DMS114 treated with DMSO at 0.1 percent for 48 hours (cell line): ENCODE data around the gene RGL3.
"Not testable (repeated sequence)": the region's sequence is repeated elsewhere in the genome, so short reads cannot be mapped to it uniquely, and the experiment has no call there.

ENCODE experiments used
- DNase-seq: peaks from one replicate; lab custom pipeline; 2025; ENCODE audit not compliant: unreplicated experiment; lab: John Stamatoyannopoulos, UW

The RGL3 gene, protein sequence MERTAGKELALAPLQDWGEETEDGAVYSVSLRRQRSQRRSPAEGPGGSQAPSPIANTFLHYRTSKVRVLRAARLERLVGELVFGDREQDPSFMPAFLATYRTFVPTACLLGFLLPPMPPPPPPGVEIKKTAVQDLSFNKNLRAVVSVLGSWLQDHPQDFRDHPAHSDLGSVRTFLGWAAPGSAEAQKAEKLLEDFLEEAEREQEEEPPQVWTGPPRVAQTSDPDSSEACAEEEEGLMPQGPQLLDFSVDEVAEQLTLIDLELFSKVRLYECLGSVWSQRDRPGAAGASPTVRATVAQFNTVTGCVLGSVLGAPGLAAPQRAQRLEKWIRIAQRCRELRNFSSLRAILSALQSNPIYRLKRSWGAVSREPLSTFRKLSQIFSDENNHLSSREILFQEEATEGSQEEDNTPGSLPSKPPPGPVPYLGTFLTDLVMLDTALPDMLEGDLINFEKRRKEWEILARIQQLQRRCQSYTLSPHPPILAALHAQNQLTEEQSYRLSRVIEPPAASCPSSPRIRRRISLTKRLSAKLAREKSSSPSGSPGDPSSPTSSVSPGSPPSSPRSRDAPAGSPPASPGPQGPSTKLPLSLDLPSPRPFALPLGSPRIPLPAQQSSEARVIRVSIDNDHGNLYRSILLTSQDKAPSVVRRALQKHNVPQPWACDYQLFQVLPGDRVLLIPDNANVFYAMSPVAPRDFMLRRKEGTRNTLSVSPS

DNA sequence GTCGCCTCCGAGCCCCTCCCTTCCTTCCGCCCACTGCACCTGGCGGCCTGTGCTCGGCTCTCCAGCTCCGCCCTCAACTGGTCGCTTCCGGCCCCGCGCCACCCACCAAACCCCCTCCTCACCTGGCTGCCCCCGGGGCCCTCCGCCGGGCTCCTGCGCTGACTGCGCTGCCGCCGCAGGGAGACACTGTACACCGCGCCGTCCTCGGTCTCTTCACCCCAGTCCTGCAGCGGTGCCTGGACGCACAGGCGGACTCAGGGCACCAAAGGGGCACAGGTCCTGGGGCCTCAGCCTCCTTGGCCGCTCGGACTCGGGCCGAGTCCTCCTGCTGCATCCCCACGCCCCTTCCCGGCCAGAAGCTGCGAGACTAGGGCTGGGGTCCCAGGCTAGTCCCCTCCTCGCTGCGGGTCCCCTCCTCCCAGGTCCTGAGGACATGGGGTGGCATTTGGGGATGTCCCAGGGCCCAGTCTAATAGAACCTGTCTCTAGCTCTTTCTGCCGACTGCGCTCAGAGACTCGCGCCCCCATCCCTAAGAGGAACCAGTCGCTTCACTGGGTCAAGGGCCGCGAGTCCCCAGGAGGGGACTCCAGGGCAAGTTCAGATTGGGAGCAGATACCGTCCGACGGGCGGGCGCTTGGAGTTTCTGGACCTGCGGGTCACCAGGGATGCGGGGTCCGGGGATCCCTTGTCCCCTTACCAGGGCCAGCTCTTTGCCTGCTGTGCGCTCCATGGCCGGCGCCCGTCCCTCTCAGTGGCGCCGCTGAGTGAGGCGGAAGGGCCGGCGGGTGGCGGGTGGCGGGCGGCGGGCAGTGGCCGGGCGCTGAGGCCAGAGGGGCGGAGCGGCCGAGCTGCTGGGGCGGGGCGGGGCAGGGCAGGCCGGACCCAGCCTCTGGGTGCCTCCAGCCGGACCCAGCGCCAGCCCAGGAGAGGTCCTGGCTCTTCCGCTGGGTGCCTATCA is at the start of gene RGL3:
RGL3 (minus strand) TSS at position 766 of the 958 bp plus-strand sequence; CDS start at position 730, 36 bp downstream.
- no peak for DNase-seq

DNA sequence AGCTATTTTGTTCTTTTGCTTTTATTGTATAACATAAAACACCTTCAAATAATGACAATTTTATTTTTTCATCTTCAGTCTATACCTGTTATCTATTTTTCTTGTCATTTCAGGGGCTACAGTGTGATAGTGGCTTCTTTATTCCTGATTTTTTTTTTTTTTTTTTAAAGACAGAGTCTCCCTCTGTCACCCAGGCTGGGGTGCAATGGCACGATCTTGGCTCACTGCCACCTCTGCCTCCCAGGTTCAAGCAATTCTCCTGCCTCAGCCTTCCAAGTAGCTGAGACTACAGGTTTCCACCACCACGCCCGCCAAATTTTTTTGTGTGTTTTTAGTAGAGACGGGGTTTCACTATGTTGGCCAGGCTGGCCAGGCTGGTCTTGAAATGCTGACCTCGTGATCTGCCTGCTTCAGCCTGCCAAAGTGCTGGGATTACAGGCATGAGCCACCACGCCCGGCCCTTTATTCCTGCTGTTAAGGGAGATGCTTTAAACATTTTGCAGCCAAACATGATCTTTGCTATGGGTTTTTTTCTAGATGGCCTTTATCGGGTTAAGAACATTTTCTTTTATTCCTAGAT is 49.2 kb upstream of the RGL3 start:
- DNase-seq, result not testable (repeated sequence)

GRCh38 chr19:11465600-11465999 is 46.5 kb upstream of the RGL3 start:
- no peak for DNase-seq

DNA sequence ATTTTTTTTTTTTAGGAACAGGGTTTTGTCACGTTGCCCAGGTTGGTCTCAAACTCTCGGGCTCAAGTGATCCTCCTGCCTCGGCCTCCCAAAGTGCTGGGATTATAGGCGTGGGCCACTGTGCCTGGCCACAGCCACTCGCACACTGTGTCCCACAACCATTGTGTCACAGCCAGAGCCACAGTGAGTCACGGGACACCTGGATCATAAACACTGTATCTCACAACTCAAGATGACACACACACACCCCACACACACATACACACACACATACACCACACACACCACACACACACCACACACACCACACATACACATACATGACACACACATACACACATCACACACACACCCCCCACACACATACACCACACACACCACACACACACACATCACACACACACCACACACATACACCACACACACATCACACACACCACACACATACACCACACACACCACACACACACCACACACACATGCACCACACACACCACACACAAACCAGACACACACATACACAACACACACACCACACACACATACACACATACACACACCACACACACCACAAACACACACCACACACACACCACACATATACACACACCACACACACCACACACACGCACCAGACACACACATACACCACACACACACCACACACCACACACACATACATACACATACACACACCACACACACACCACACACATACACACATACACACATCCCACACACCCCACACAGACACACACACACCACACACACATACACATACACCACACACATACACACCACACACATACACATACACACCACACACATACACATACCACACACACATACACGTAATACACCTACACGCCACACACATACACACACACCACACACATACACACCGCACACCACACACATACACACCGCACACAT is 45.5 kb upstream of the RGL3 start:
- DNase-seq, result no peak

GRCh38 chr19:11463391-11463790 is 44.3 kb upstream of the RGL3 start:
- no peak for DNase-seq

GRCh38 chr19:11461453-11461852 is 42.3 kb upstream of the RGL3 start:
- no peak for DNase-seq

DNA sequence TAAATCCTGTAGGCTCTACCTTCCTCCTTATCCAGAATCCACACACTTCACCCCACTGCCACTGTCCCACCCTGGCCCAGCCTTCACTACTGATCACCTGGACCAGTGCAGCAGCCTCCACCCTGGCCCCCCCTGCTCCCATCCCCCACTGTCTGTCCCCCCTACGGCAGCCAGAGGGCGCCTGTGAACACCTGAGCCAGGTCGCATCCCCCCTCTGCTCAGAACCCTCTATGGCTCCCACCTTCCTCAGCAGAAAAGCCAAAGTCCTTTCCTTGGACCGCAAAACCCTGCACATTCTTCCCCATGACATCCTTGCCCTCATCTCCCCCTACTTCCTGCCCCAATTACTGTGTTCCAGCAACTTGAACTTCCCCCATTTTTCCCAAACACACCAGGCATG is 41.1 kb upstream of the RGL3 start:
- DNase-seq, result no peak

DNA sequence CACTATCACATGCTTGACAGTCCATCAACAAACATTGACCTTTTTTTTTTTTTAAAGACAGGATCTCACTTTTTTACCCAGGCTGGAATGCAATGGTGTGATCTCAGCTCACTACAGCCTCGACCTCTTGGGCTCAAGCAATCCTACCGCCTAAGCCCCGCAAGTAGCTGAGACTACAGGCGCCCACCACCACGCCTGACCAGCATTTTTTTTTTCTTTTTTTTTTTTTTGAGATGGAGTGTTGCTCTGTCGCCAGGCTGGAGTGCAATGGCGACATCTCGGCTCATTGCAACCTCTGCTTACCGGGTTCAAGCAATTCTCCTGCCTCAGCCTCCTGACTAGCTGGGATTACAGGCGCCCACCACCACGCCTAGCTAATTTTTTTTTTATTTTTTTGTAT is 39.8 kb upstream of the RGL3 start:
- not testable (repeated sequence) for DNase-seq

DNA sequence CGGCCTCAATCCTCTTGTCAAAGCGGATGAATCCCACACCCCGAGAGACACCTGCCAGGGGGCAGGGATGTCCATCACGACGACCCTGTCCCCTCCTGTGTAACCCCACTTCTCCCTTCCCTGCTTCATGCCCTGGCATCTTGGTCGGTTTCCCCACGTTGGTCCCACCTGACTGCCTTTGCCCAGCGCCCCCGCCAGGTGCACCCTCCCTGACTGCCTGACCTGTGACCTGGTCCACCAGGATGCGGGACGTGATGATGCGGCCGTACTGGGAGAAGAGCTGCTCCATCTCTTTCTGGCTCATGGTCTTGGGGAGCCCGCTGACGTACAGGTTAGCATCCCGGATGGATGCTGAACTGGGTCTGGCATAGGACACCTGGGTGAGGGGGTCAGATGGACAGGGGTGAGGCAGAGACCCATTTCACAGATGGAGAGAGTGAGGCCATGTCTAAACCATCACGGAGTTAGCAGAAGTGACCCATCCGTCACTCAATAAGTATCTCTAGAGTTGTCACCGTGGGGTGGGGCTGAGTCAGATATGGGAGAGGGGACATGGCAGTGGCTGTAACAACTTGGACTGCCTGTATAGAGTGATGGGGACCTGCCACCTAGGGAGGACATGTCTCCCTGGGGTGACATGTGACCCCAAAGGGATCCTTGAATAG is 39.3 kb upstream of the RGL3 start:
- no peak for DNase-seq

DNA sequence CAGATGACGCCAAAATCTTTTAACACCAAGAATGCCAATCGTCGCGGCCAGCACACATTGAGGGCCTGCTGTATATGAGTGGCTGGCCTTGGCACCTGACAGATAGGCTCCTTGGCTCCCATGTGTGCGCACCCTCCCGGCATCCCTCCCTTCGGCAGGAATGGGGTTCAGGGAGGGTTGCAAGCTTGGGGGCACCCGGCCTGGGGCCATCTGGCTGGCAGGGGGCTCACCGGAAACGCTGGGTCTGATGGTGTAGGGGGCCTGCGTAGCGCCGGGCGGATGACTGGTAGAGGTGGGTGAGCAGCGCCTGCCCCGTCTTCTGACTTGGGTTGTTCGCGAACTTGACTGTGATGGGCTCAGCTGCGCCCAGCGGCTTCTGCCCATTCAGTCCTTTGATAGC is 38.7 kb upstream of the RGL3 start:
- no peak for DNase-seq

DNA sequence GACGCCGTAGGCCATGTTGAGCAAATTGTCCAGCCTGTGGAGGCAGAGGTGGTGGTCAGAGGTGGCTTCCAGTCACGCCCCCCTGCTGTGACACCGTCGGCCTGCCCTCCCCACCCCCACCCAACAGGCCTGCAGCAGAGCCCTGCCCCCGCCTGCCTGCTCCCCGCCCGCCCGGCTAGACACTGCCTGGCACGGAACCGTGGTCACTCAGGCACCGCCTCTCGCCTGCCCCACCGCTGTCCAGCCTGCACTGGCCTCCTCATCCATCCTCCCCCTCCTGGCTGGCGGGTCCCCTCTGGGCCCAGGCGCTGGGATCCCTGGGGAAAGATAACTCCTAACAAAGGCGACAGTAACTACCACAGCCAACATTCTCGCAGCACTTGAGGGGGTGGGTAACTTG is 38.0 kb upstream of the RGL3 start:
- no peak for DNase-seq

DNA sequence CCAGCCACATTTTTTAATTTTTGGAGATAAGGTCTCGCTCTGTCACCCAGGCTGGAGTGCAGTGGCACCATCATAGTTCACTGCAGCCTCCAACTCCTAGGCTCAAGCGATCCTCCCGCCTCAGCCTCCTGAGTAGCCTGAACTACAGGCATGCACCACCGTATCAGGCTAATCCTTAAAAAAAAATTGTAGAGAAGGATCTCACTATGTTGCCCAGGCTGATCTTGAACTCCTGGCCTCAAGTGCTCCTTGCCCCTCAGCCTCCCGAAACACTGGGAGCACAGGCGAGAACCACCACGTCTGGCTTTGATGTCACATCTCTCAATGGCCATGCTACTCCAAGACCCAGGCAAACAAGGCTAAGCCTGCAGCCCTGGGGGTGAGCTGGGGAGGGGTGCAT is 37.5 kb upstream of the RGL3 start:
- DNase-seq, result no peak

GRCh38 chr19:11455233-11455554 is 36.1 kb upstream of the RGL3 start:
- not testable (repeated sequence) for DNase-seq

DNA sequence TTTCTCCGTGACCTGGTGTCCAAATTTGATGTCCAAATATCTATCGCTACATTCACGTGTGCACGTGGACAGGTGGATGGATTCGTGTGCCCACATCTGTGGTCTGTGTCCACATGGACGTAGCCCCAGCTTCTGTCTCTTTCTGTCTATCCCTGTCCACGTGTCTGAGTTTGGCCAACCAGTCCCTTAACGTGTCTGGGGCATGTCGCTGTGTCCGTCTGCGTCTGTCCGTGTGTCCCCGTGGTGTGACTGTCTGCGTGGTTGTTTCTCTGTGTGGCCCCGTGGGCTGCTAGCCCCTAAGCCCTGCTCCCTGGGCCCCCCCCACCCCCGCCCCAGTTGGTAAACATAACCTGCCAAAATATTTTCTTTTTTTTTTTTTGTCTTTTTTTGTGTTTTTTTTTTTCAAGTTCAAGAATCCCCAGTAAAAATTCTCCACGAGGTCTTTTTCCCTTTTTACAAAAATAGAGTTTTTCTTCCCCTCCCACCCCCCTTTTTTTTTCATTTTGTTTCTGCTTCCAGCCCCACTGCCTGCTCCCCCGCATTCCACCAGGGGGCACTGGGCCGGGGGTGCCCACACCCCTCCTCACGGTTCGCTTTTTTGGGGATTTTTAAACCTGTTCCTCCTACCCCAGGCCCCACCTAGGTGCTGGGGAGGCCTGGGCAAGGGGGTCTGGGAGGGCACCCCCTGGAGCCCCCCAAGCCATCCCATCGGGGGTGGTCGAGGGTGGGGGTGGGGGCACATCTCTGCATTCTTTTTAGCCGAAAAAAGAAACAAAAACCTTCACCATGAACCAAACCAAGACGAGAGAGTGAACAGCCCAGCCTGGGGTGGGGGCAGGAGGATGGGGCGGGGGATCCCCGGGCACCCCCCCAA is 34.6 kb upstream of the RGL3 start:
- DNase-seq, result no peak

GRCh38 chr19:11452620-11453310 is 33.7 kb upstream of the RGL3 start:
- no peak for DNase-seq

GRCh38 chr19:11451871-11452619 is 32.9 kb upstream of the RGL3 start:
- DNase-seq, result no peak

DNA sequence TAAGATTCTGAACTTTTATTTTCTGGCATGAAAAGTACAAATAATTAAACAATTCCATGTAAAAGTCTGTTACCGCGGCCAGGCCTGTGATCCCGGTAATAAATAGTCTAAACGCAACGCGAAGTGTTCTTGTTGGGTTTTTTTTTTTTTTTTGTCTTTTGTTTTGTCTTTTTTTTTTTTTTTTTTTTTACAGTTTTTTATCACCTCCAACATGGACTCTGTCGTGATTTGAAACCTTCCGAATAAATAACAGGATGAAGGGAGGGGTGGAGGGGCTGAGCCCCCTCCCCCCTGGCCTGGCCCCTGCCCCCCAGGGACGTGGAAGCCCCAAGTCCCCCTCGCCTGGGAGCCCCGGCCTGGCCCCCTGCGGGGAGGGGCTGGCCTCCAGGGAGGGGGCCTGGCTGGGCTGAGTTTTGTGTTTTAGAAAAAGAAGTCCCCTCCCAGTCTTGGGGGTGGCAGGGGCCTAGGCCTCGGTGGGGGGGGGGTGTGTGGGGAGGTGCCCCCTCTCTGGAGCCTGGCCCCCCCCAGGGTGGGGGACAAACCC is 32.3 kb upstream of the RGL3 start:
- DNase-seq, result no peak
